Fibroblast of skin of right biceps (primary cell): Measurements from ENCODE around the gene EDIL3.
A peak's percentile ranks its signal among the peaks of the same experiment; 100 is the strongest.
"Not testable (repeated sequence)": the region's sequence is repeated elsewhere in the genome, so short reads cannot be mapped to it uniquely, and the experiment has no call there.

Experiments used
- DNase-seq: peaks from one replicate; pipeline ENCODE4 v3.0.0-alpha.2; 2013

EDIL3 gene

DNA sequence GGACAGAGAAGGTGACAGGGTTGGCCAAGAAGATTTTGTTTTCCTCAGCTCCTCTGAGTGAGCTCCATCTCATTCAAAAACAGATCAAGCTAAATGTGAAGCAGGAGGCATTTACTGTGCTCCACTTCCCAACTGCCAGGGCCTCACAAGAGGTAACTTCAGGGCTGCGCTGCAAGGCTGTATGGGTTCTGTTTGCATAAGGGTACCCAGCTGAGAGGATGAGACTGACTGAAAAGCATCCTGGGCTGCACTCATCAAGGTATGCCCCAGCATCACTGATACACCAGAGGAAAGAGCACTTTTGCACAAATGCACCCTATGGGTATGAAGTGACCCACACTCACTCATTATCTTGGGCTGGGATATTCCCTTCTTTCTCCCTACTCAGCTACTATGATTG is 347.8 kb downstream of the EDIL3 start:
- no peak for DNase-seq

DNA sequence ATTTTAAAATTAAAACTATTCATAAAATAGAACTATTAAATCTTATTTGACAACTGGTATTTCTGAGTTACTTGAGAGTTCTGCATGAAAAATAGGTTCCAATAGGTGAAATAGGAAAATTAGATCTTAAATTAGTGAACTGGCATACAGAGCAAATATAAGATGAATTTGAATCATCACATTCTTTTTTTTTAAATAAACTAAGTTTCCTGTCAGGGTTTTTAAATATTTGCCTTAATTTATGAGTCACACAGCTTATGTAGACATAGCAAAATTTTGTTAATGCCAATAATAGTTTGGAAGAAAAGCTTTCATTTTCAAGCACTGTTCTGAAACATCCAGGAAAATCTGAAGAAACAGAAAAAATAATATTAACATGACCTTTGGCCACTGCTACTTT is 352.4 kb downstream of the EDIL3 start:
- DNase-seq, result peak; percentile 70

DNA sequence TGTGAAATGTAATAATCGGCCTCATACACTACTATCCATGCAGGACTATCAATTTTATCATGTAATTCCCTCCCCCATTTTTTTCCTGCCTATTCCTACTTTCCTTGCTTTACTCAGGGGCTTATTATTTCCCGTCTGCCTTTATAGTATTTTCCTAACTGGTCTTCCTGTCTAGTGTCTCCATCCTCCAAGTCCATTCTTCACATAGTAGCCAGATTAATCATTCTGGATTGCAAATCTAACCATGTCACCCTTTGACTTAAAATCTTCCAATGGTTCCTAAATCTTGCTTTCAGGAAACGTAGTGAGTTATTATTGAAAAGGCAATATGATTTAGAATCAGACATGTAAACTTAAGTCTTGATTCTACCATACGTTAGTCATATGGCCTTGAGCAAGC is 356.6 kb downstream of the EDIL3 start:
- DNase-seq, result peak; percentile 88

DNA sequence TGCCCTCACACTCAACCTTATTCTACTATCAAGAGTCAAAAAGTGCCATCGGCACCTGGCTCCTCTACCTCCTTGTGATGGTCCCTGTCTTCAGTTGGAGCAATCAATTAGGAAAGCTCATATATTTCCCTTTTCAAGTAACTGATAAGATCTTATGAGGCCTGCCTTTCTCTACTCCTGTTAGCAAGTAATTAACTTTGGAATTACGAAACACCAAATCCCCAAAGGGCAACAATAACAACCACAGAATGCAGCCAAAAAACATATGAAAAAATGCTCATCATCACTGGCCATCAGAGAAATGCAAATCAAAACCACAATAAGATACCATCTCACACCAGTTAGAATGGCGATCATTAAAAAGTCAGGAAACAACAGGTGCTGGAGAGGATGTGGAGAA is 366.2 kb downstream of the EDIL3 start:
- not testable (repeated sequence) for DNase-seq

DNA sequence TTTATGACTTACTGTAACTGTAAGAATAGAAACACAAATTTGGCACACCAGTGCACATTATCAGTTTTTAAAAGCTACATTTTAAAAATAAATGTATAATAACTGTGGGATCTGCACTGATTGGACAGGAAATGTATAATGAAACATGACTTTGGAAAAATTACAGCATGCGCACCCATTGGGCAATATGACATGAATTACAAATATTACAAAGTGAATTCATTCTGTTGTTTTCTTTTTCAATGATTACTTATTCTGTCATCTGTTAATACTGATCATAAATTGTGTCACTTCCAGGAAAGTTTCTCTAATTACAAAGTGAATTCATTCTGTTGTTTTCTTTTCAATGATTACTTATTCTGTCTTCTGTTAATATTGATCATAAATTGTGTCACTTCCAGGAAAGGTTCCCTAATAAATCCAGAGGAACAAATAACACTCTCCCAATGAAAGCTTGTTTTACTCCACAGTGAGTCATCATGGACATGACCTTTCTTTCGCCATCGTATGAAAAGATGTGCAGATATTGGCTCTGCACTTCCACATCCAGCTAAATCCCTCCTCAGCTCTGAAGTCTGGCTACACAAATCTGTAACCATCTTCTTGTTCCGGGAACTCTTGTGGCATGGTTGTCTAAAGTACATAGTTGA is 367.0 kb downstream of the EDIL3 start:
- DNase-seq, result peak; percentile 10

DNA sequence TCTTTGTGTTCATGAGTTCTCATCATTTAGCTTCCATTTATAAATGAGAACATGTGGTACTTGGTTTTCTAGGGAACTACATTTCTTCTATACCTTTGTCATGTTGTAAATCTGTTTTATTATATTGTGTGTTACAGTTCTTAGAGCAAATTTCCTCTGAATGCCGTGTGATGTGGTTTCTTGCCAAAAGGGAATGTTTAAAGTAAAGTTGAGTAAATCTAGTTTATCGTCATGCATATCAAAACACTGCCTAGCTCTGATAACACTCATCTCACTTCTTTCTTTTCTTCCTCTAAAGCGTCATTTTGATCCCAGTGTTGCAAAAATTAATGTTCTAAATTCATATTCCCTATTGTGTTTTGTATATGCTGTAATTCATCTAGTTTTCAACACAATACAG is 368.6 kb downstream of the EDIL3 start:
- DNase-seq, result peak; percentile 67

DNA sequence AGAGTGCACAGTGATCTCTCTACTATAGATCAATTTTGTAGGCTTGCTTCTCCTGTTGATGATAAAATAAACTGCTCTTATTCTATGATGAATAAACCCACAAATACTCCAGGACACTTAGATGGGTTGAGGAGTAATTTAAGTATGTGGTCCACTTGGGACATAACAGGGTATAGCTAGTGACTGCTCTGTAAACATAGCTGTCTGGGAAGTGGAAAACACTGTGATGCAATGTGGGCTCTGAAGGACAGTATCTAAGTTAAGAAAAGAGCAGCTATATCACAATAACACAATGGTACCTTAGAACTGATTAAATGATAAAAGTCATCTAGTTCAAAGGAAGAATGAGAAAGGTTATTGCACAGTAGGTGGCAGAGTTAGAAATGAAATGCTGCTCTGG is 369.7 kb downstream of the EDIL3 start:
- DNase-seq, result no peak

DNA sequence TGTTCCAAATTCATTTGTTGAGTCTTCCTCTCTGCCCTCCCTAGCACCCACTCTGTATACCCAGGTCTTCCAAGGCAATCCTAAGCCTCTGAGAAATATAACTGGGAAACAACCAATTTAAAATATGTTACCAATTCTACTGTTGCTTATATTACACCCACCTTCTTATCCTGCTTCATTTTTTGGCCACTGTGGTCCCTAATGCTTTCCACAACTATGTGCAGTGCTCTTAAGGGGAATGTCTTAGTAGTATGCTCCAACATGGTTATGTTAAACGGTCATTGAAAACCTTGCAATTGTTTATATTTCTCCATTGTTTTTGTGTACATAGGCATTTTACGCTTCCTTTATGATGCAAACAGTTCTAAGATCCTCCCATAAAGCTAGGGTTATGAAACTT is 390.9 kb downstream of the EDIL3 start:
- no peak for DNase-seq

DNA sequence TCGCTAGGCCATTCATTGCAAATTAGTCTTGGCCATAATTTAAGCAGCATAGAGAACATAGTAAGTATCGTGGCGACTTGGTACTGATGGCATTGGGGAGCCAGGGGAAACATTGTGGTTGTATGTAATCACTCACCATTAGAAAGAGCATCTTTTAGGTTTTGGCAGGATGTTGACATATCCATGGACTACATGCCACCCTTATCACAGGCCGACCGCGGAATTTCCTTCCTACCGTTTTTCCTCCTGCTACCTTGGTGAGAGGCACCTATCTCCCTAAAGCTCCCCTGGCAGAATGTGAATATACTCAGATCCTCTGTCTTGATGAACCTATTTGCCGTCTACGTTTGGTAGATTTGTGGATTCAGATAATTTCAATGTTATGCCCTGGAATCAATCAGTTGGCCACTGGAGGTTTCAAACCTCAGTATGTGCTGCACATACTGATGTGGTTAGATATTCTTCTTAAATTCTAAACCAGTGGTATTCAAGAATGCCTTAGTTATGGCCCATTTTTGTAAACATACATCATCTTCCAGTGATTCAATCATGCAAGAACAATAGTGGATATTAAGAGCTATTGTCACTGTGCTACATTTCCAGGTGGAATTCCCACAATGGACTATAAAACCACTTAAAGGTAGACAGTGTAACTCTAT is 393.0 kb downstream of the EDIL3 start:
- peak; percentile 36 for DNase-seq

DNA sequence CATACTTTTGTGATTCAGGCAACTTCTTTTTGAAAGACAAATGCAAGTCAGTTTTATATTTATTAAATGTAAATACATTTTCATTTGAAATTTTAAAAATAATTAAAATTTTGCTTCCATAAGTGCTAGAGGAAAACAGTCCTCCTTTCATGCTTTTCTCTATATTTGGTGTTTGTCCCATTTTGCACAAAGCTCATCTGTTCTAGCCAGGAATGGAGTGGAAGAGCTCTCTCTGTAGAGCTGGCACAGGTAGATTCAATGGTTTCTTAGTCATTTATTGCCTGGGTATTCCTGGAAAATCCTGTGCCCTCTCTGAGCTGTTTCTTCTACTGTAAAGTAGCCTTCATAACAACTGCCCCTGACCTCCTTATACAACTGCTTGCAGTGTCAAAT is 396.4 kb downstream of the EDIL3 start:
- no peak for DNase-seq

DNA sequence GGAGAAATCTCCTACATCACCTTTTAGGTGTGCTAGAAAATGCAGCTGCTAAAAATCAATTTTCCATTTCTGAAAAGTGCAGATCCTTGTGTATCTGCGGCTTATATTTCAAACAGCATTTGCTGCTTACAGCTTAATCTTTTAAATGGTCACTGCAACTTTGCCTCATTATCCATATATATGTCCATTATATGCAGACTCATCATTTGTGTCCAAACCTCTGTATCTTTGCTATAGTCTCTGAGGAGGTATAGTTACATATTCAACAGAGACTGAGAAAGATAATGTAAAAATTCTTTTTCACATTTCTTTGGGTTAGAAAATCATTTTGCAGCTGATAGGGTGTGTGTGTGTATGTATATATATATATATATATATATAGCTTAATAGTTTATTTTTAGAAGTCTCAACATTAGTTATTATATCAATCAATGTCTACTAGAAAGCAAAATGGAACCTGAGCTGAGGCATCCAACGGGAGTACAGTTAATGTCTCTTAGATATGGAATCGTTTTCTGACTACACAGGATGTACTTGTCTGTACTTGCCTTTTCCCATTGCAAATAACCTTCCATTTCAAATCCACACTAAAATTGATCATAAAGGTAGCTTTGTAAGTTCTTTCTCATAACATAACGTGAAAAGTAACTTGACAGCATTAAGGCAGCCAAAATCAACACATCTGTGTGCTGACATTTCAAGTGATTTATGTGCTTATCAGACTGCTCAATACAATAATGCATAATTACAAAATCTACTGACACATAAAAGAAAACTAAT is 397.0 kb downstream of the EDIL3 start:
- no peak for DNase-seq

DNA sequence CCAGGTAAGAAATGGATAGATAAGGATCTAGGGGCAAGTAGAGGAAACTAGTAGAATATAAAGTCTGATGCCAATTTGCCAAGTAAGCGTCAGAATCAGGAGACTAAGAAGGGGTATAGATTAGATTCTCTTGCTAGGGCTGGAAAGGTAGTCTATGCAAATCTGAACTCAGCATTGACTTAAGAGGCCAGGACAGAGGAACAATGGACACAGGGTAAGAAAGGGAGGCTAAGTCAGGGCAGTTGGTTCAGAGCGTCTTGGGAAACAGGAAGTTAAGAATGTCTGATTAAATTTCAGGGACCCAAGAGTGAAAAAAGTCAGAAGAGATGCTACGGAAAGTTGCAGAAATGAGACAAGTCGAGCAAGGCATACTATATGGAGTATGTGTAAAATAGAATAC is 400.8 kb downstream of the EDIL3 start:
- no peak for DNase-seq

DNA sequence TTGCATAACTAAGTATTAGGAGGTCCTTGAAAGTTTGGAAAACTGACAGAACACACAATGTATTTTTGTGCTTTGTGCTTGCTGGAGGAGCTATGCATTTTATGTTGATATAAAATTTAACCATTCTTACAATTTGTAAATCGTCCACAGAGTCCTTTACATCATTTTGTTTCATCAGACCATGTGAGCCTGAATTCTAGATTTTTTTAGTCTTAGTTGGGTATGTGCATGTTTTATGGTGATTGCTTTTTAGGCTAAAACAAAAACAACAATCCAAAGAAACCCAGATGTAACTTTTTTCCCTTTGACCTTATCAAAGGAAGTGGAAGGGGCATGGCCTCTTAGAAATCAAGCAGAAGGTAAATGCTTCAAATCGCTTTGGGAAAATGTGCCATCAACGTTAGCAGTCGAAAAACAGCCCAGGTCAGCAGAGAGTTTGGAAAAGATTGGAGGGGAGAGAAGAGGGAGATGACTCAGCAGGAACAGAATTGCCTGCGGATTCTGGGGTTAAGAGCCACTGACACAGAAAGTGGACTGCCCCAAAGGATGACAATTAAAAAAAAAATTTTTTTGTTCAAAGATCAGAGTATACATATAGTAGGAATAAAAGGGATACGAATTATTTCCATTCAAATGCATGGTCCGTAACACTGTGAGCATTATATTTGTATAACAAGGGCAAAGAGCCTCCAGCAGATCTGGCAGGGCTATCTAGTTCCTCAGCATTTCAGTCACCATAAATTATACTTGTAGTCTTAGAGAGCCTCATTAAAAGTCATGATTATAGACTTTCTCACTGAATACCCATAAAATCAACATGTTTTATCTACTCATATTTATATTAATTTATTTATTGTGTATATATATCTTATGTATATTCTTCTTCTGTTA is 410.5 kb downstream of the EDIL3 start:
- peak; percentile 14 for DNase-seq

DNA sequence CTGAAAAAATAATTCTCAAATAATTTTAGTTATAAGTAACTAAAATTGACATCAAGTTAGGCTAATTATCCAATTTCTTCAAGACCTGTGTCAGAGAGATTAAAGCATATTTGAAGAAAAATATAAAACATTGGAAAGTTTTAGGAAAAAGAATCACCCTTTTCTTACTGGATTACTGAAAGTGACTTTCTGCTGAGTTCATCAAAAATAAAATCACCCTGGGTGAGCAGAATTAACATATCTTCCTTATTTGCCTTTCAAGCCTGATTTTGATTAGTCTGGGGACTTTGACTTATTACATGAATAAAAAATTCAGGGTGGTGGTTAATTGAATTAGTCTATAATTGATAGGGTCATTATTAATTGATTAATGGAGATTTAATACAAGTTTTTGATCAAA is 411.8 kb downstream of the EDIL3 start:
- DNase-seq, result no peak

DNA sequence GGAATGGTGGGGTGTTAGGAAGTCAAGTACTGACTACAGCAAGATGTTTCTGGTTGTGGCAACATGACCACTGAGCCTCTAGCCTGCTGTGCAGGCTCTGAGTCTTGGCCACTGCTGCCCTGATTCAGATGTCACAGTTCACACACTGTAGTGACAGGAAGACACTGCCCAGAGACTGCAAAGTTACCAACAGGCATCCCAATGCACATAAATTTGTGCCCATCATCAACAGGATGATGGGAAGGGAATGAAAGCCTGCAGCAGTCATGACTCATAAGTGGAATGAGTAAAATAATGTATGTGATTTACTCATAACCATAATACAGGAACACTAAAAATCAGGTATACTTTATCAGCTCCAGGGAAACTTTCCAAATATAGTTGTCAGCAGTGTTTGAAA is 412.4 kb downstream of the EDIL3 start:
- DNase-seq, result peak; percentile 80

DNA sequence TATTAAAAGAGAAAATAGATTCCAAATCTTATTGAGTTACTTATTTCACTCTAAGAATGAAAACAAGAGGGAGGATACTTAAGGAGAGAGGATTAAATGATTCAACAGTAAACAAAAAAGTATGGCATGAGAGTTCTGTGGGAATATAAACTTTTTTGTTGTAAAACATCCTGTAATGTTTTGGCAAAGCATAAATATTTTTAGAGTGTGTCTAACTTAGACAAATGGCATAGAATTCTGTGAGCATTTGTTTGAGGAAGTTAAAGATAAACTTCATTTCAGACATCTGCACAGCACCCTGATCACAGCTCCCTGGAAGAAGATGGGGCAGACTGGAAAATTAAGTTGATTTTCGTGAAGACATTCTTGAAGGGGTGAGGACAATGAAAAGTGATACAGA is 417.3 kb downstream of the EDIL3 start:
- no peak for DNase-seq

DNA sequence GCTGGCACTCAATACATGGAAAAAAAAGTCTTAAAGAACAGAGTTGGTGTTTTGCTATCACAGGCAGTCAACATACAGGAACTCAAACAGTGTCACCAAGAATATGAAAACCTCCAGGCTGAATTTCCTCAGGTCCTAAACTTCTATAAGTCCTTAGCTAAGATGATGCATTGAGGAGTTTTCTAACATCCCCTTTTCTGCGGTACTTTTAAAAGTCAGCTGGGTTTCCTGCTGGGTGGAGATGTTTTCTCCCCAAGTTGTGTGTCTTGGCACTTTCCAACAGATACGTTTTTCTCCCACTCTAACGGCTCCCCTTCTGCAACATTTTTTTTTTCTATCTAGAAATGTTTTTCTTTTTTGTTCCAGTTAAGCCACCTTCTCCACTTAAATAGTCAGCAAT is 419.2 kb downstream of the EDIL3 start:
- no peak for DNase-seq

DNA sequence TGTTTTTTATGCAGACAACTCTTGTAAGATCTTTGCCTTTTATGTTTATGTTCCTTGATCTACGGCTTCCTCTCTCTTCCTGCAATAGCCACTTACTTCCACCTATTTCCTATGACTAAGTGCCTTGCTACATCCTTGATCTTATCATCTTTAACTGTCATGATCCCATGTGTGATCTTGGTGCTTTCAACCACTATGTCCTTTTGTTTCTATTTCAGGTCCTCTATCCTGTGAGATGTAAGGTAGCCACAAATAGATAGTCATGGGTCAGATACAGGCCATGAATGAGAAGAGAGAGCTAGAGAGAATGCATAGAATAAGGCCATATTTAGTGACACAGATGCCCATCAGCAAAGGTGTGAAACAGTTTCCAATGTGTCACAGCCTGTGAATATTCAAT is 420.4 kb downstream of the EDIL3 start:
- peak; percentile 41 for DNase-seq

DNA sequence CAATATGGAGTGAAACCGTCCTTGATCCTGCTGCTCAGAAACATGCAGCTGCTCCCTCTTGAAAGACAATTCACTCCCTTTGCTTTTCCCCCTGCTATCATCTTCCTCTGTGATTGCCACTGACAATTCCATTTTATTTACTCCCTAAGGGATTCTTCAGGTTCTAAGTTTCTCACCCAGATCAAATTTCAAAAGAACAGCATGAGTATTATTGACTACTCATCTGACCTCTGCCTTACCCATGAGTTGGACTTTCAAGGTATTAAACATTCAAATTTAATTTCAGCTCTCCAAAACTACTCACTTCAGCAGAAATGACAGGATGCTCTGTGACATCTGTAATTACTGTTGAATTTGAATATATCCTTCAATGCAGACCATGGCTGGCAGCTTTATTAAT is 427.5 kb downstream of the EDIL3 start:
- peak; percentile 31 for DNase-seq

DNA sequence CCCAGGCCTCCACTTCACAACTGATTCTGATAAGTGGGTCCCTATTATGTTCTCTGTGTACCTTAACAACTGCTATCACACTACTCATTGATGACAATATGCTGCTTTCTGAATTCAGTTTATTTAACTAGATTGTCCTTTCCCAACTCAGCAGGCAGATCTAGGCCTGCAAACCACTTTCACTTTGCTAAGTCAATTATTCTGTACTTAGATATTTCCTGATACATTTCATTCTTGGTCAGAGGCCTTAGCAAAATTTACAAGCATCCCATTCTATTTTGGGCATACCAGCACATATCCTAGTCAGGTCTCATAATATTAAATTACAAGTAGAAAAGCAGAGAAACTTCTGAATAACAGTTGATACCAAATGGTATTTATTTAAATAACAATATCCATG is 428.3 kb downstream of the EDIL3 start:
- peak; percentile 32 for DNase-seq

DNA sequence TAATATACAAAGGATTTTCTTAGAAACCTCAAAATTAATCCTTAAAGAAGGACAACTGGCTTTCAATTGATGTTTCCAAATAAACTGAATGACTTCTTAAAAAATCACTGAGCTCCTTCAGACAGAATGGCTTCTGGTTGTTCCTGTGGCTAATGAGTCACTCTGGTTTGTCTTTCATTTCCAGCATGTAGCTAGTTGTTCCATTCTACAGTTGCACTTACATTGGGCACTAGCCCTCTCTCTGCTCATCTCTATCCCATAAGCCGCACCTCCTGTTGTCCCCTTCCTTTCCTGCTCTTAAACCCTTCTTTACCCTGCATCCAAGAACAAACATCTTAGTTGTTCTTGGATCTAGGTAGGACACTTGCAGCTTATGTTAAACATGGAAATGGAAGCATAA is 428.8 kb downstream of the EDIL3 start:
- peak; percentile 79 for DNase-seq

DNA sequence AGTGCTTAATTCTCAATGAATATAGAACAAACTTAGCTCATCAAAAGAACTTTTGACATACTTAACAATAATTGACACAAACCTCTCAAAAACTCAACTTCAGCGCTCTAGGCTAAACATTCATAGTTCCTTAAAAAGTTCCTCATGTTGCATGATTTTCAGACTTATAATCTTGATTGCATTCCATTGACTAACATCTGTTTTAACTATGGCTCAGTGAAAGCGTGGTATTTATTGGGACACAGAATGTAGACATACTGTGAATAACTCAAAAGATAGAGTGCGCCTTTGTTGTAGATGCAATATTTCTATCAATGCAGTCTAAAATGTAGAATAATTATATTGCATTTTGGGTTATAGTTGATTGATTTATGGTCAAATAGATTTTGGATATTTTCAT is 436.9 kb downstream of the EDIL3 start:
- no peak for DNase-seq

DNA sequence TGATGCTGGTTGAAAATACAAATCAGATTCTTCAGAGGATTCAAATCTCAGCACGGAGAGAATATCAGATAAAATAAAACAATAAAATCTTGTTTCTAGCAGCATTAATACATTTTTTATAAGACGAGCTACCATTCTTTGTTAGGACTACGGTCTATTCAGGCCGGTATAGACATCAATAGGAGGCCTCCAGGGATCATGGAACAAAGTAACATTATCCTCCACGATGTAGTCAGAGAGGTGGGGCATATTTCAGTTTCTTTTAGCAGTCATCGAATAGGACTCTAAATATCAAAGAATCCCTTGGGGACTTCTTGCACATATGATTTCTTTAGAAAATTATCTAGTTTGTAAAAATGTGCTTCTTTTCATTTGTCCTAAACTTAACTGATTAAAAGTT is 438.2 kb downstream of the EDIL3 start:
- DNase-seq, result no peak
